IgD-negative memory B cell (primary cell): Measurements from ENCODE around the gene PEAK1. TPM values are rescaled to one million over a fixed set of nuclear protein-coding genes. Genes with fewer than 3 reads are reported as not detected.

ENCODE experiments used
- H3K27ac Mint-ChIP-seq, 3 donors: one replicate each; pipeline ENCODE4 v1.8.0; 2020 to 2022; ENCODE audit warnings: mild to moderate bottlenecking in 3 of 3, mixed read lengths in 3 of 3, moderate library complexity in 1 of 3
- H3K27me3 Mint-ChIP-seq: one replicate; pipeline ENCODE4 v1.8.0; 2021; ENCODE audit warnings: mixed read lengths
- H3K36me3 Mint-ChIP-seq: one replicate; pipeline ENCODE4 v1.8.0; 2020; ENCODE audit warnings: mild to moderate bottlenecking, mixed read lengths
- H3K4me1 Mint-ChIP-seq, 3 donors: one replicate each; pipeline ENCODE4 v1.8.0; 2020 to 2022; ENCODE audit warnings: mixed read lengths in 3 of 3, mild to moderate bottlenecking in 1 of 3
- H3K4me3 Mint-ChIP-seq, 4 donors: one replicate each; pipeline ENCODE4 v1.8.0; 2020 to 2022; ENCODE audit warnings: mild to moderate bottlenecking in 4 of 4, mixed read lengths in 4 of 4, moderate library complexity in 3 of 4
- H3K9me3 Mint-ChIP-seq, 3 donors: one replicate each; pipeline ENCODE4 v1.8.0; 2020 to 2021; ENCODE audit warnings: mixed read lengths in 3 of 3, mild to moderate bottlenecking in 1 of 3
- polyA plus RNA-seq: library from polyadenylated mRNA; unstranded; fragments of 300-500 nt; fragmentation: Illumina TruSeq; gene quantifications from one replicate; pipeline ENCODE4 v1.2.3, GENCODE V29; 2021

The PEAK1 gene
- polyA plus RNA-seq, 1 donor from 2014 or later: 5.8 TPM

DNA sequence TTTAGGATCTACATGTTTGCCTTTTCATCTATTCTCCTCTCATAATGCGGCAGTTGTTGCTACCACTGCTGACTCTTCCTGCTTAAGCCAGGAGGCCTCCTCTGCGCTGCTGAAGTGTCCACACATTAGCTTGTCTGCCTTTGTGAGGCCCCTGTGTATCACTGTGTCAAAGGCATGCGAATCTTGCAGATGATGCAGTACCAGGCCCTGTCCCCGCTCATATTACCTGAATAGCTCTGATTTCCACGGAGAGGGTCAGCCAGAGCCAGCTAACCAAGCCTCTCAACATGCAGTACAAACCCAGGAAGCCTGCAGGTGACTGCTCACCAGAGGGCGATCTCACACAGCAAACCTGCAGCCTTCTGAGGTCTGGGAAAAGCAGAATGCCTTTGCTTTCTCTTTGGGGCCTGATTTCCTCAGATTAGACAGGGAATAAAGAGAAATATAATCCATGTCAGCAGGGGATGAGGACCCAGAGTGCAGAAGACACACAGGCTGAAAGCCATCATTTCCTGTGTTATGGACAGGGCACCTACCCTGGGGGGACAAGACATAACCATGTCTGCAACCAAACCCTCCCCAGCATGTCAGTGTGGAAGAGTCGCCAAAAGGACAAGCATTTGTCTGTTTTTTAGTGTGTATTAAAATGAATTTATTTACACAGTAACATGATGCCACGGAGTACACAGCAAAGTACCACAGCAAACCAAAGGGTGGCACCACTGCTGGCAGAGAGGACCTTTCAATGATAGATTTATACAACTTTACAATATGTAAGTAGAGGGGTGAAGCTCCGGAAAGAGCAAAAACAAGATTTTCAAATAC is 312.2 kb downstream of the PEAK1 start:
- no peak overlapping the region for H3K27ac Mint-ChIP-seq
- no peaks in the 10 kb centered on the region for H3K36me3 Mint-ChIP-seq
- no peaks in the 10 kb centered on the region for H3K9me3 Mint-ChIP-seq
- H3K4me3 Mint-ChIP-seq: no peak overlapping the region
- peaks cover 3 to 4% (median 4%) of the 10 kb centered on the region in 3 donors for H3K4me1 Mint-ChIP-seq
- no peaks in the 10 kb centered on the region for H3K27me3 Mint-ChIP-seq

DNA sequence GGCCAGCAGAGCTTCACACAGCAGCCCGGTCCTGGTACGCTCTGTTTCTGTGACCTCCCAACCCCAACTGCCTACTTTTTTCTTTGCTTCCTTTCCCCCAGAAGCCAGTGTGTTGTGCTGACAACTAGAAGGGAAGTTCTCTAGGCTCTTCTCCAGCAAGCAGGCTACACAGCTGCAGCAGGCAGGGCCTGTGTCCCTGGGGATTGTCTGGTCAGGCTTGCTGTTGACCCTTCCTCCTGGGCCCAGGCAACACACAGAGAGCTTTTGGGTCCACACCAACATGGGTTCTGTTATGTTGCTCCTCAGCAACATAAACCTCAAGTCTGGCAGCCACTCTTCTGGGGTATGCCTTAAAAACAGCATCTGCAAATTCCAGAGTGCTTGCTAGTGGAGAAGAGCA is 312.8 kb downstream of the PEAK1 start:
- Mint-ChIP-seq H3K4me3 (no peak overlapping the region), H3K9me3 (no peaks in the 10 kb centered on the region), H3K27me3 (no peaks in the 10 kb centered on the region), H3K27ac (peak overlapping the region in 1 of 3 donors; percentile 73), H3K4me1 (peaks cover 3 to 8% (median 4%) of the 10 kb centered on the region in 3 donors), H3K36me3 (no peaks in the 10 kb centered on the region)

DNA sequence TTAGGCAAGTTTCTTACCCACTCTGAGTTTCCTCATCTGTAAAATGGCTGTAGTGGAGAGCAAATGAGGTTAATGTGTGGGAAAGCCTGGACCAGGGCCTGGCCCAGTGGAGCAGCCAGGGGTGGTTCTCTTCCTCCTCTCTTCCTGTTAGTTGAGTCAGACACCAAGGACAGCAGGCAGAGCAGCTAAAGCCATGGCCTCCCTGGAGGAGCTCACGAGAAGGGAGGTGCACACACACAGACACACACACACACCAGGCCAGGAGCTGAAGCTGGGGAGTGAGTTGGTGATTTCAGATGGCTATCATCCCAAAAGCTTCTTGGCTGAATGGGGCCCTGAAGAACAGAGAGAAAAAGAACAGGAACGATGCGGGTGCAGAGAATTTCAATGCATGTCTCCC is 315.7 kb downstream of the PEAK1 start:
- H3K27me3 Mint-ChIP-seq: no peaks in the 10 kb centered on the region
- no peaks in the 10 kb centered on the region for H3K36me3 Mint-ChIP-seq
- no peak overlapping the region for H3K4me3 Mint-ChIP-seq
- no peak overlapping the region for H3K27ac Mint-ChIP-seq
- H3K9me3 Mint-ChIP-seq: no peaks in the 10 kb centered on the region
- peaks cover 5 to 11% (median 8%) of the 10 kb centered on the region in 3 donors for H3K4me1 Mint-ChIP-seq

DNA sequence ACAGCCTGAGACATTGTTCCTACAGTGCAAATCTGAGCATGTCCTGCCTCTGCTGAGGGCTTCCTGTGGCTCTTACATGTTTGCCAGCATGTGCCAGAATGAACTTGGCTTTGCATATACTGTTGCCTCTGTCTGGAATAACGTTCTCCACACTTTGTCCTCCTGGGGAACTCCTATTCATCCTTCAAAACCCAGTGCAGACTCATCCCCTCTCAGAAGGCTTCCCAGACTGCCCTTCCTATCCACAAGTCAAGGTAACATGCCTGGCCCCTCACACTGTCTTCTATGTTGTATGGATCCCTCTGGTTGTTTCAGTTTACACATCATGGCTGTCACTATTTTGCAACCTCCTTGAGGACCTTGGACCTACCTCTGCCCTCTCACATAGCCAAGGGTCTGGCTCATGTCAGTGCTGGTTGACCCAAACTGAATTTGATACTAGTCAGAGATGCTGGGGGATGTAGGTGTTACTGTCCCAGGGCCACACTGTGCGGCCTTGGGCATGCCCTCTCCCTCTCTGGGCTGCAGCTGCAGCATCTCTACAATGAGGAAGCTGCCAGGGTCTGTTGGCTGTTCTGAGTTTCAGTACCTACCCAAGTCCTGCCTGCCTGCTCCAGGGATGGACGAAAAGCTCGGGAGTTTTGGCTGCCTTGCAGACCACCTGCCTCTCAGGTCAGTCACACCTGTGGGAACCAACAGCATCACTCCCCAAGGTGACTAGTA is 320.0 kb downstream of the PEAK1 start:
- Mint-ChIP-seq H3K9me3 (no peaks in the 10 kb centered on the region), H3K4me1 (peaks cover 2 to 13% (median 8%) of the 10 kb centered on the region in 3 donors), H3K27ac (no peak overlapping the region), H3K36me3 (peaks cover 2% of the 10 kb centered on the region), H3K4me3 (no peak overlapping the region), H3K27me3 (no peaks in the 10 kb centered on the region)

DNA sequence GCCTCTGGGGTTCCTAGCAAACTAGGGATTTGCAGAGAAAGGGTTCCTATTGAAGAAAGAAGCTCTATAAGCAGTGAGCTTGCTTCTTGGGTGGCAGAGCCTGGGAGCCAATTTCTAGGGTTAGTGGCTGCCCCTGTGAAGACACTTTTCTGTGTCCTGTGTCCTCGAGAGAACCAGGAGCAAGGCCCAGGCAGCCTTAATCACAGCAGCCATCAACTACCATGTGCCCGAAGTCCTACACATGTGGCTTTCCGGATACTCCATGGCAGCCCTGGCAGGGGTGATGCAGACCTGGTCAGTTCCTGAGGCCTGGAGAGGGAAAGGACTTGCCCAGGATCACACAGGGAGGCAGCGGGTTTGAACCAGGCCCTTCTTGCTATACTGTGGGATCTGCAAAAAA is 321.3 kb downstream of the PEAK1 start:
- Mint-ChIP-seq H3K36me3 (peaks cover 2% of the 10 kb centered on the region), H3K27me3 (no peaks in the 10 kb centered on the region), H3K4me3 (no peak overlapping the region), H3K27ac (peak overlapping the region in 1 of 3 donors; percentile 39), H3K4me1 (peaks cover 2 to 15% (median 8%) of the 10 kb centered on the region in 3 donors), H3K9me3 (no peaks in the 10 kb centered on the region)

DNA sequence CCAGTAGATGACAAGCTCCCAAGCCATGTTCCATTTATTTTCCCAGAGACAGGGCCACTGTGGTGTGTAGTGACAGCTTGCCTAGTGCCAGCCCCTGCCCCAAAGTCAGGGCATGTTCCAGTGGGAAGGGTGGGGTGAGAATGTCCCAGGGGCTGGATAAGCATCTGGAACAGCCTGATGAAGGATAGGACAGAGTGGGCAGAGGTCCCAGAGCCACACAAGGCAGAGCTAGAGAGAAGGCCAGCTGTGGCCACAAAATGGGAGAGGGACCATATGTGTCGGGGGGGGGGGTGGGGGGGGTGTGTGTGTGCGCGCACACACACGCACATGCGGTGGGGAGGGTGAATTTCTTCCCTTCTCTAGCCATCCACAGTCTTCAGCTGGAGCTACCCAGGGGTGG is 322.0 kb downstream of the PEAK1 start:
- no peak overlapping the region for H3K27ac Mint-ChIP-seq
- peaks cover 2 to 19% (median 8%) of the 10 kb centered on the region in 3 donors for H3K4me1 Mint-ChIP-seq
- no peaks in the 10 kb centered on the region for H3K27me3 Mint-ChIP-seq
- peaks cover 2% of the 10 kb centered on the region for H3K36me3 Mint-ChIP-seq
- H3K4me3 Mint-ChIP-seq: no peak overlapping the region
- H3K9me3 Mint-ChIP-seq: no peaks in the 10 kb centered on the region

DNA sequence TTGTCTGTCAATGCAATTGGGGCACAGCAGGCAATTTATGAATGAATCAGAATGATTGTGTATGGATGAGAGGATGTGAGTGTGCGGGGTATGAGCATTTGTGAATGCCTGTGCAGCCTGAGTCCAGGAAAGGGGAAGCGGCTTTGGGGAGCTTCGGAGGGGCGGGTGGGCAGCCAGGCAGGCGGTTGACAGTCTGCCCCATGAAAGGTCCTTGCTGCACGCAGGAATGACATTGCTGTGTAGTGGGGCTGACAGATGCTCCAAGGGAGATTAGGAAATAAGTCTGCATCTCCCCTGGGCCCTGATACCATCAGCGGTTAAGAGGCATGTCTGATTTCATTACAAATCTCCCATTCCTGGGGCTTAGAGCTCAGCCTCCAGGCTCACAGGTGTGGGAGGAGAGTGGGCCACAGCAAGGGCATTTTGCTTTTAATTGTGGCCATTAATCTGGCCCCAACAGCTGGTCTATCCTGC is 322.6 kb downstream of the PEAK1 start:
- H3K4me1 Mint-ChIP-seq: peaks cover 2 to 17% (median 8%) of the 10 kb centered on the region in 3 donors
- H3K27me3 Mint-ChIP-seq: no peaks in the 10 kb centered on the region
- peaks cover 2% of the 10 kb centered on the region for H3K36me3 Mint-ChIP-seq

DNA sequence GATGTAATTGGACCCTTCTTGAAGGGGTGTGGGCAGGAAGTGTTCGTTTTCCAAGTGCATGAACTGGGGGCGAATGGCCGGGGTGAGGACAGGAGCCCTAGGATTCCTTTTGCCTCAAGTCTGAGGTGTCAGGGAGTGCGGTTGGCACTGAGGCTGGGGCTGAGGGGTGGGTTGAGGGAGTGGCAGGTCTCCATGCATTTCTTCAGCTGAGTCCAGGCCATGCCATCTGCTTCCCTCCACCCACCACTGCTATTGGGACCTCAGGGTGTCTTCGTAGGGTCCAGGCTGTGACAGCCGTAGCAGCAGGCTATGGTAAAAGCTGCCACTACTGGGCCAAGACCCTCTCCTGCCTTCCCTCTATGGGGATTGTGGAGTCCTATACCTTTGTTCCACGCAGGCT is 323.4 kb downstream of the PEAK1 start:
- Mint-ChIP-seq H3K4me1 (peaks cover 2 to 16% (median 8%) of the 10 kb centered on the region in 3 donors), H3K27me3 (no peaks in the 10 kb centered on the region), H3K9me3 (no peaks in the 10 kb centered on the region), H3K4me3 (no peak overlapping the region), H3K36me3 (peaks cover 2% of the 10 kb centered on the region), H3K27ac (no peak overlapping the region)

More for the DNA sequence above, 322.6 kb downstream of the PEAK1 start:
- H3K27ac Mint-ChIP-seq: no peak overlapping the region
- no peak overlapping the region for H3K4me3 Mint-ChIP-seq
- no peaks in the 10 kb centered on the region for H3K9me3 Mint-ChIP-seq

DNA sequence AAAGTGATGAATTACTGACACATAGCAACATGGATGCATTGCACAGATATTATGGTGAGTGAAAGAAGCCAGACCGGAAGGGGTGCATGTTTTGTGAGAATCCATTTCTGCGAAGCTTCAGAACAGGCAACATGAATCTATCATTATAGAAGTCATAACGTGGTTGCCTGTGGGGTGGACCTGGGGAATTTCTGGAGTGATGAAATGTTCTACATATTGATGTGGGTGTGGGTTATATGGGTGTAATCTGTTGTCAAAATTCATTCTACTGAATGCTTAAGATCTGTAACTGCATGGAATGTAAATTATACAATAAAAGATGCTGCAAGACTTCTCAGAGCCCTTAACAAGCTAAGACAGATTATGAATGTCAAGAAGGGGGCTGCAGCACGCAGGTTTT is 323.8 kb downstream of the PEAK1 start:
- Mint-ChIP-seq H3K9me3 (no peaks in the 10 kb centered on the region), H3K4me1 (peaks cover 2 to 16% (median 8%) of the 10 kb centered on the region in 3 donors), H3K27me3 (no peaks in the 10 kb centered on the region), H3K27ac (no peak overlapping the region), H3K36me3 (peaks cover 2% of the 10 kb centered on the region), H3K4me3 (no peak overlapping the region)

DNA sequence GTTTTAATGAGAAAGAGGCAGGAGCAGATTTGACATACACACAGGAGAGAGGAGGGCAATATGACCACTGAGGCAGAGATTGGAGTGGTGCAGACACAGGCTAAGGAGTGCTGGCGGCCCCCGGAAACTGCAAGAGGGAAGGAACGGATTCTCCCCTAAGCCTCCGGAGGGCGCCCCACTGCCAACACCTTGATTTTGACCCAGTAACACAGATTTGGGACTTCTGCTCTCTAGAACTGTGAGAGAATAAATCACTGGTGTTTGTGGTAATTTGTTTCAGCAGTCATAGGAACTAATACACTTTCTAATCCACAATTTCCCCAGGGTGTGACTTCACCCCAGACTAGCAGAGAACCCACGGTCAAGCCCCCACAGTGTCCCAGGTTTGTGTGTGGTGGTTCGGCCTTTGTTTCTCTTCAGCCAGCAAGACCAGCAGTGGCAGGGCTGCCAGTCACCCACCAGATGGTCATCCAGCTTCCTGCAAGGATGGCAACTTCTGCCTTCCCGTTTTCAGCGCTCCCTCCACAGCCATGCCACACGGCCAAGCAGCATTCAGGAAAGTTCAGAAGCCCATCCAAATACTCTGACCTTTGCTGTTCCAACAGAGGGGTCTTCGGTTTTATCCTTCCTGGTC is 325.4 kb downstream of the PEAK1 start:
- Mint-ChIP-seq H3K4me1 (peaks cover 0 to 16% (median 0%) of the 10 kb centered on the region in 3 donors), H3K9me3 (no peaks in the 10 kb centered on the region), H3K27ac (peak overlapping the region in 1 of 3 donors; percentile 23), H3K36me3 (peaks cover 2% of the 10 kb centered on the region), H3K4me3 (no peak overlapping the region), H3K27me3 (no peaks in the 10 kb centered on the region)

DNA sequence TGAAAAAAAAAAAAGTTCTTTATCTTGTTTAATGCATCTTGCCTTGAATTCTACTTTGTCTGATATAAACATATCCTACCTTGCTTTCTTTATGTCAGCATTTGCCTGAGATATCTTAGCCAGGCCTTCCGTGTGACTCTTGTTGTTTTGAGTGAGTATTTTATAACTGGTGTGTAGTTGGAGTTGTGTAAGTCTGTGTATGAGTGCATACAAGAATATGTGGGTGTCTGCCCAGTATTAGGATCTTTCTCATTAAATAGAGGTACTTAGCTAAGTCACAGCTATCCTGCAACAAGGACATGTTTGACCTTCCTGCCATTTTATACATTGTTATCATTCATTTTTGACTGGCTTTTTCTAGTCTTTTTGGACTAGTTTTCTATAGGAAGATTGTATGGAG is 326.5 kb downstream of the PEAK1 start:
- H3K36me3 Mint-ChIP-seq: peaks cover 2% of the 10 kb centered on the region
- H3K4me3 Mint-ChIP-seq: no peak overlapping the region
- peaks cover 0 to 19% (median 0%) of the 10 kb centered on the region in 3 donors for H3K4me1 Mint-ChIP-seq
- no peak overlapping the region for H3K27ac Mint-ChIP-seq
- no peaks in the 10 kb centered on the region for H3K27me3 Mint-ChIP-seq
- no peaks in the 10 kb centered on the region for H3K9me3 Mint-ChIP-seq

DNA sequence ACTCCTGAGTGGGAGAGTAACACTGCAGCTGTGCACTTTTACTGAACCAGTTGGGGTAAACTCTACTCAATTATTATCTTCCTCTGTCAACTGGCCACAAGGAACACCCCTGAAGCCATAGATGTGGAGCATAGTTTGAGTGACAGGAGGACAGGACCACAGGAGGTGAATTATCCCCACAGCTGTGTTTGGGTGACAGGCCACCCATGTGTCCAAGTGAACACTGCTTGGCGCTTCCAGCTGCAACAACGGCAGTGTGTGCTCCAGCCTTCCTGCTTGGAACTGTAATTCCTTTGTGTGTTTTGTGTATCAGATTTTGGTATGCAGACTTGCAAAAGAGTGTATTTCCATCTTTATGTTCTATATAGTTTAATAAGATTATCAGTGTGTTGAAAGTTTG is 328.8 kb downstream of the PEAK1 start:
- H3K27ac Mint-ChIP-seq: no peak overlapping the region

DNA sequence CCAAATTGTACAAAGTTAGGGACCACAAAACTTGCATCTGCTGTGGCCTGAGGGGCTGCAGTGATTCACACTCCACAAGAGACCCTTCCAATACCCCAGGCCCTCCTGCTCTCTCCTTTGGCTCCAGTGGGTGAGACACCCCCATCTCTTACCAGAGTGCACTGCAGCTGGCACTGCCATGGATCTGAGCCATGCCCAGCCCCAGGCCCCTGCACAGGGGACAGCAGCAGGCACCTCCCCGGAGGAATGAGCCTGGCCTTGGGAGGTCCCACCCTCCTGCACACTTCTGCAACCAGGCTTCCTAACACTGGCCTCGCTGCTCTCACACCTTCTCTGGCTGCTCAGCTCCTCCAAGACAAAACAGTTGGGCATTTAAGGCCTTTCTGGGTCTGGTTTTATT is 332.7 kb downstream of the PEAK1 start:
- Mint-ChIP-seq H3K4me1 (peaks cover 27 to 44% (median 31%) of the 10 kb centered on the region in 3 donors), H3K36me3 (no peaks in the 10 kb centered on the region), H3K9me3 (no peaks in the 10 kb centered on the region), H3K27me3 (no peaks in the 10 kb centered on the region), H3K4me3 (no peak overlapping the region), H3K27ac (peak overlapping the region in 1 of 3 donors; percentile 21)

More for the DNA sequence above, 328.8 kb downstream of the PEAK1 start:
- Mint-ChIP-seq H3K4me1 (peaks cover under 1 to 17% (median 2%) of the 10 kb centered on the region in 3 donors), H3K36me3 (peaks cover 2% of the 10 kb centered on the region), H3K4me3 (no peak overlapping the region), H3K27me3 (no peaks in the 10 kb centered on the region), H3K9me3 (no peaks in the 10 kb centered on the region)

DNA sequence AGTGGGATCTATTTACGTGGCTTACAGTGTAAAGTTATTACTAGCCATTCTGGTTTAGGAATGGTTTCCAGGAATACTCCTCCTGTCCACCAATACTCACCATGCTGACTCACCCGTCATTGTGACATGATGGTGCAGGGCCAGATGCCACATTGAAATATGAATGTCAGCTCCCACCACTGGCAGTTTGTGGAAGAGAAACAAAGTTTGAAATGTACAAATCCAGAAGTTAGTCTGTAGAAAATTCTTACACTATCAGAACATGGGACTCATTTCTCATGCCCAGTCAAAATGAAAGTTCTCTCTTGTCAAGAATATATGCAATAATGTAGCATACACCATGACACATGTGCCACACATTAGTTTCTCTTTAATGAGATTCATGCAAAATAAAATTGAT is 334.6 kb downstream of the PEAK1 start:
- peaks cover 35 to 45% (median 37%) of the 10 kb centered on the region in 3 donors for H3K4me1 Mint-ChIP-seq
- H3K9me3 Mint-ChIP-seq: no peaks in the 10 kb centered on the region
- H3K27ac Mint-ChIP-seq: peak overlapping the region; percentile 28 to 97 (median 93)
- peak overlapping the region in 1 of 4 donors; percentile 86 for H3K4me3 Mint-ChIP-seq
- no peaks in the 10 kb centered on the region for H3K27me3 Mint-ChIP-seq
- no peaks in the 10 kb centered on the region for H3K36me3 Mint-ChIP-seq

DNA sequence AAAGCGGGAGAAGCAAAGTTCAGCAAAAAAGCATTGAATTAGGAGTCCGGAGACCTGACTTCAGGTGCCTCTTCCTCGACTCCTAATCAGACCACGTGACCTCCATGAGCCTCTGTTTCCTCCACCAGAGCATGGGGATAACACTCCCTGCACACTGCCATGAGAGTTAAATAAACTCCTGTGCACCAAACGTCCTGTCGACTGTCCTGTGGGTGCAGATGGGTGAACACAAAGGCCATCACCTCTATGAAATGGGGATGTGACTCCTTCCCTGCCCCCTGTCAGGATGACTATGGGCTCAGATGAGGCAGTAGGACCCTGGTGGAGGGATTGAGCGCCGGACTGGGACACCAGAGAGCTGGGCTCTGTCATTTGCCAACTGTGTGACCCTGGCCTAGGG is 335.5 kb downstream of the PEAK1 start:
- peaks cover 35 to 45% (median 37%) of the 10 kb centered on the region in 3 donors for H3K4me1 Mint-ChIP-seq
- peak overlapping the region; percentile 16 to 87 (median 82) for H3K4me3 Mint-ChIP-seq
- peak overlapping the region; percentile 84 to 97 (median 93) for H3K27ac Mint-ChIP-seq
- H3K9me3 Mint-ChIP-seq: no peaks in the 10 kb centered on the region
- no peaks in the 10 kb centered on the region for H3K27me3 Mint-ChIP-seq
- H3K36me3 Mint-ChIP-seq: no peaks in the 10 kb centered on the region
